K562 (cell line): ENCODE results near the gene CEP95. TPM values are rescaled to one million over a fixed set of nuclear protein-coding genes. Genes with fewer than 3 reads are reported as not detected.

Source experiments
- ATAC-seq: fragments of 200-7000 bp; cut with Tn5 transposase; 3 replicates; pipeline ENCODE4 v1.9.1; 2020; ENCODE audit warnings: moderate library complexity
- BruUV-seq: library from RNA; stranded (reverse); fragments of 400-500 nt; replicated peaks from 2 replicates; lab custom pipeline; 2021; lab: Mats Ljungman, UMichigan
- CTCF ChIA-PET: fragments of 300-600 bp; formaldehyde crosslinking; extraction: SDS; loops from one replicate; lab custom pipeline; 2021; ENCODE audit warnings: low intra/inter-chr PET ratio; lab: Yijun Ruan, JAX
- POLR2A ChIA-PET: fragments of 300-600, 350-650 bp; sonication (Branson Sonifier 250); formaldehyde crosslinking; extraction: SDS; loops from one replicate; lab custom pipeline; 2021; ENCODE audit warnings: antibody characterized with exemption, inconsistent platforms; lab: Yijun Ruan, JAX
- DNase-seq, 4 experiments: peaks; one replicate each; pipeline versions ENCODE4 v3.0.0 to v3.0.0-alpha.2; 2011 to 2018; ENCODE audit warnings: low spot score in 3 of 4, mixed read lengths in 3 of 4; ENCODE audit errors: extremely low read depth in 1 of 4
- FAIRE-seq: peaks from 2 replicates; lab custom pipeline; 2011; peaks lifted over from hg19 to GRCh38; lab: Jason Lieb, UNC
- H2AFZ ChIP-seq: 2 replicates; pipeline ENCODE4 v1.6.0; 2011; ENCODE audit warnings: low read depth, low read length, control low read depth, inconsistent platforms
- H3K27ac ChIP-seq: fragments of 200-600 bp; 3 replicates; pipeline ENCODE4 v1.8.0; 2011; ENCODE audit warnings: low read depth, mild to moderate bottlenecking, control low read depth, inconsistent platforms, low read length, moderate library complexity, mixed read lengths; ENCODE audit errors: extremely low read depth
- H3K27me3 ChIP-seq, 2 experiments: fragments of 300-600 bp in 1 of 2; 2 replicates in 1 of 2; 3 replicates in 1 of 2; pipeline versions ENCODE4 v1.6.0 to v1.8.0; 2011; ENCODE audit warnings: inconsistent platforms in 2 of 2, low read length in 2 of 2, mild to moderate bottlenecking in 1 of 2, mixed read lengths in 1 of 2, moderate library complexity in 1 of 2; ENCODE audit not compliant: control insufficient read depth in 2 of 2, insufficient read depth in 2 of 2
- H3K36me3 ChIP-seq: fragments of 300-600 bp; 3 replicates; pipeline ENCODE4 v1.8.0; 2011; ENCODE audit warnings: mild to moderate bottlenecking, low read length, inconsistent platforms; ENCODE audit not compliant: control insufficient read depth, insufficient read depth
- H3K4me1 ChIP-seq, 2 experiments: fragments of 200-600 bp in 1 of 2; replicated peaks in 1 of 2; 2 replicates in 1 of 2; 3 replicates in 1 of 2; pipeline versions ENCODE4 v1.5.1 to v1.8.0; 2011; ENCODE audit warnings: inconsistent platforms in 2 of 2, low read length in 2 of 2, mild to moderate bottlenecking in 1 of 2, mixed read lengths in 1 of 2, moderate library complexity in 1 of 2; ENCODE audit not compliant: control insufficient read depth in 2 of 2, insufficient read depth in 2 of 2
- H3K4me2 ChIP-seq: 2 replicates; pipeline ENCODE4 v1.6.1; 2011; ENCODE audit warnings: low read length, control low read depth, inconsistent platforms, mixed read lengths; ENCODE audit not compliant: insufficient read depth
- H3K4me3 ChIP-seq: fragments of 200-600 bp; sonication (generic), shearing (Covaris generic); 2 replicates; pipeline ENCODE4 v1.5.1; 2016; ENCODE audit warnings: control low read depth, inconsistent platforms
- H3K79me2 ChIP-seq: fragments of 200-600 bp; 3 replicates; pipeline ENCODE4 v1.8.0; 2011; ENCODE audit warnings: low read length, inconsistent platforms; ENCODE audit not compliant: control insufficient read depth, insufficient read depth
- H3K9ac ChIP-seq, 2 experiments: 2 replicates each; pipeline versions ENCODE4 v1.6.0 to v1.6.1; 2011; ENCODE audit warnings: low read depth in 2 of 2, low read length in 2 of 2, control low read depth in 1 of 2, inconsistent platforms in 1 of 2, mild to moderate bottlenecking in 1 of 2, mixed read lengths in 1 of 2; ENCODE audit not compliant: insufficient read depth in 1 of 2
- H3K9me1 ChIP-seq: one replicate; pipeline ENCODE4 v1.6.0; 2011; ENCODE audit warnings: inconsistent platforms, mild to moderate bottlenecking, low read length, moderate library complexity; ENCODE audit not compliant: control insufficient read depth, insufficient read depth
- H3K9me3 ChIP-seq: replicated peaks from 2 replicates; pipeline ENCODE4 v1.5.1; 2011; ENCODE audit warnings: low read depth, low read length, inconsistent platforms; ENCODE audit not compliant: control insufficient read depth, insufficient read depth
- H4K20me1 ChIP-seq: replicated peaks from 2 replicates; pipeline ENCODE4 v1.6.1; 2011; ENCODE audit warnings: low read length, inconsistent platforms, mixed read lengths; ENCODE audit not compliant: control insufficient read depth, insufficient read depth
- CEBPB ChIP-seq: fragments of 450-650 bp; IDR thresholded peaks from 2 replicates; pipeline ENCODE4 v1.6.1; 2016; ENCODE audit warnings: missing genetic modification characterization, missing compliant biosample characterization
- GATAD2B ChIP-seq: fragments of 450-650 bp; IDR thresholded peaks from 2 replicates; pipeline ENCODE4 v1.6.1; 2017; ENCODE audit warnings: mild to moderate bottlenecking, borderline replicate concordance
- PHB ChIP-seq: fragments of 250-450 bp; sonication (Bioruptor Pico); IDR thresholded peaks from 2 replicates; pipeline ENCODE4 v1.5.0; 2021
- RBM14 ChIP-seq: fragments of 200-400 bp; formaldehyde crosslinking; IDR thresholded peaks from 2 replicates; pipeline ENCODE4 v1.6.1; 2018; ENCODE audit warnings: low read depth, mild to moderate bottlenecking, low read length, moderate library complexity, borderline replicate concordance; ENCODE audit not compliant: insufficient read depth
- ZNF175 ChIP-seq: fragments of 200-800 bp; sonication (Bioruptor generic); IDR thresholded peaks from 2 replicates; pipeline ENCODE4 v1.6.1; 2016; ENCODE audit warnings: low read depth, mild to moderate bottlenecking, missing genetic modification characterization, missing compliant biosample characterization
- WGBS: fragments of 100-300 bp; shearing (Covaris generic); methylation state at CpG from one replicate; pipeline ENCODE4 v1.1.6; 2016; ENCODE audit warnings: low coverage, mixed read lengths; ENCODE audit not compliant: insufficient coverage; ENCODE audit errors: missing lambda C conversion rate; 5-methylcytosine and 5-hydroxymethylcytosine counted together
- in situ Hi-C: fragments of 300-500 bp; cut with MboI; formaldehyde crosslinking; loops from 4 replicates; pipeline ENCODE4 v1.15.0; 2018; ENCODE audit warnings: inconsistent platforms, mixed read lengths
- intact Hi-C: fragments of 100-400 bp; cut with micrococcal nuclease; formaldehyde crosslinking; loops from 2 replicates; pipeline ENCODE4 v1.14.2; 2022
- polyA plus RNA-seq, 8 experiments: library from polyadenylated mRNA; depleted of rRNA in 4 of 8; stranded (reverse) in 5 of 8; unstranded in 3 of 8; fragments of >200 nt; fragmentation: Nextera tagmentation in 2 of 8; fragmentation: Illumina TruSeq in 1 of 8; extraction: Ambion mirVana in 2 of 8; extraction: Trizol in 1 of 8; gene quantifications; 2 replicates each; pipeline versions ENCODE4 v1.2.1 to v1.2.3, GENCODE V29; 2011 to 2014; ENCODE audit warnings: inconsistent platforms in 1 of 8, missing spikeins in 1 of 8
- total RNA-seq, 7 experiments: library from RNA; depleted of rRNA in 6 of 7; stranded (reverse); fragments of >200 nt in 6 of 7; fragmentation: Illumina TruSeq in 2 of 7; extraction: Trizol in 2 of 7; gene quantifications; 2 replicates each; pipeline versions ENCODE4 v1.2.1 to v1.2.3, GENCODE V29; 2011 to 2021; ENCODE audit warnings: low replicate concordance in 1 of 7
- TF ChIP-seq, protein P1 (sequence below): sonication (generic); formaldehyde crosslinking; IDR thresholded peaks from 2 replicates; pipeline ENCODE4 v1.8.0; 2023; ENCODE audit warnings: mild to moderate bottlenecking, missing genetic modification reagents

CEP95 gene
- total and polyA plus RNA-seq, 9 of the 15 experiments (the other 6 are each of a cell fraction or from before 2014, with no cell fraction given): 26.7 to 80.7 (median 56.9) TPM

DNA sequence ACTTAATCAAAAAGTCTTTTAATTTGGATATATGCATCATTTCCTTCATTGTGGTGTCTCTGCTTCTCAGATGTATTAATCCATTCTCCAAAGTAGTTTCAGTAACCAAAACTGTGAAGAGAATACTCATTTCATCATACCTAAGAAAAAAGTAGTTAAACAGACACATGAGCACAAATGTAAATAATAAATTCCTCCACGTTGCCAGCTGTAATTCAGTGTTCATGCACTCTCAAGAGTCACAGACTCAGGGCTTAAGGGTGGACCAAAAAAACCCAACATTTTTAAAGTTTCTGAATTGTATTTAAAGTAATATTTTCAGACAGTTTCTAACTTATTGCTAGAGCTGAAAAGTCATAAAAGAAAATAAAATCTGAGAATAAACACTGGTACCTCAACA is 28.9 kb upstream of the CEP95 start:
- 44% methylated on average over 1 of the region's 1 CpG for WGBS
- TF ChIP-seq ZNF175 (CRISPR knock-in tag): no peak
- TF ChIP-seq GATAD2B: no peak
- TF ChIP-seq PHB (CRISPR knock-in tag): no peak
- TF ChIP-seq RBM14: no peak
- TF ChIP-seq CEBPB: no peak
- TF ChIP-seq, protein P1, sequence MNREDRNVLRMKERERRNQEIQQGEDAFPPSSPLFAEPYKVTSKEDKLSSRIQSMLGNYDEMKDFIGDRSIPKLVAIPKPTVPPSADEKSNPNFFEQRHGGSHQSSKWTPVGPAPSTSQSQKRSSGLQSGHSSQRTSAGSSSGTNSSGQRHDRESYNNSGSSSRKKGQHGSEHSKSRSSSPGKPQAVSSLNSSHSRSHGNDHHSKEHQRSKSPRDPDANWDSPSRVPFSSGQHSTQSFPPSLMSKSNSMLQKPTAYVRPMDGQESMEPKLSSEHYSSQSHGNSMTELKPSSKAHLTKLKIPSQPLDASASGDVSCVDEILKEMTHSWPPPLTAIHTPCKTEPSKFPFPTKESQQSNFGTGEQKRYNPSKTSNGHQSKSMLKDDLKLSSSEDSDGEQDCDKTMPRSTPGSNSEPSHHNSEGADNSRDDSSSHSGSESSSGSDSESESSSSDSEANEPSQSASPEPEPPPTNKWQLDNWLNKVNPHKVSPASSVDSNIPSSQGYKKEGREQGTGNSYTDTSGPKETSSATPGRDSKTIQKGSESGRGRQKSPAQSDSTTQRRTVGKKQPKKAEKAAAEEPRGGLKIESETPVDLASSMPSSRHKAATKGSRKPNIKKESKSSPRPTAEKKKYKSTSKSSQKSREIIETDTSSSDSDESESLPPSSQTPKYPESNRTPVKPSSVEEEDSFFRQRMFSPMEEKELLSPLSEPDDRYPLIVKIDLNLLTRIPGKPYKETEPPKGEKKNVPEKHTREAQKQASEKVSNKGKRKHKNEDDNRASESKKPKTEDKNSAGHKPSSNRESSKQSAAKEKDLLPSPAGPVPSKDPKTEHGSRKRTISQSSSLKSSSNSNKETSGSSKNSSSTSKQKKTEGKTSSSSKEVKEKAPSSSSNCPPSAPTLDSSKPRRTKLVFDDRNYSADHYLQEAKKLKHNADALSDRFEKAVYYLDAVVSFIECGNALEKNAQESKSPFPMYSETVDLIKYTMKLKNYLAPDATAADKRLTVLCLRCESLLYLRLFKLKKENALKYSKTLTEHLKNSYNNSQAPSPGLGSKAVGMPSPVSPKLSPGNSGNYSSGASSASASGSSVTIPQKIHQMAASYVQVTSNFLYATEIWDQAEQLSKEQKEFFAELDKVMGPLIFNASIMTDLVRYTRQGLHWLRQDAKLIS: no peak
- Histone ChIP-seq H3K79me2 (no peaks in the 10 kb centered on the region), H3K4me2 (no peak overlapping the region), H3K36me3 (peaks cover 40% of the 10 kb centered on the region), H3K4me1 (no peaks in the 10 kb centered on the region), H3K9me1 (no peaks in the 10 kb centered on the region), H3K27ac (no peak overlapping the region), H3K4me3 (no peak overlapping the region), H2AFZ (no peak overlapping the region), H4K20me1 (no peaks in the 10 kb centered on the region), H3K9me3 (no peaks in the 10 kb centered on the region), H3K27me3 (no peaks in the 10 kb centered on the region), H3K9ac (no peak overlapping the region)
- intact Hi-C loops (no loop called here), in situ Hi-C loops (no loop called here)
- ChIA-PET CTCF (no interaction called here), POLR2A (interaction anchor here (0.6 to 2.2 kb wide), 6 partner anchors 12 to 115 kb away, joined by 3 to 6 read pairs (median 4); partner anchors contain the start of gene POLG2)
- ATAC-seq (no peak), FAIRE-seq (no peak), DNase-seq (no peak)
- BruUV-seq: no TSS peak
